Lower lobe of right lung (tissue), 2 donors: ENCODE data around the gene GRK4. TPM values are rescaled to one million over a fixed set of nuclear protein-coding genes. Genes with fewer than 3 reads are reported as not detected.

Experiments used
- ATAC-seq, 2 donors: fragments of 200-7000 bp; cut with Tn5 transposase; one replicate each; pipeline ENCODE4 v1.9.1; 2020 to 2022; ENCODE audit warnings: mild to moderate bottlenecking in 2 of 2, moderate library complexity in 2 of 2
- DNase-seq: peaks from one replicate; pipeline ENCODE4 v3.0.0-alpha.2; 2020
- H3K27ac ChIP-seq: fragments of 200-600 bp; one replicate; pipeline ENCODE4 v1.8.0; 2022
- H3K27me3 ChIP-seq: fragments of 200-600 bp; one replicate; pipeline ENCODE4 v1.8.0; 2022; ENCODE audit warnings: low read depth
- H3K36me3 ChIP-seq: fragments of 200-600 bp; one replicate; pipeline ENCODE4 v1.8.0; 2022; ENCODE audit warnings: mild to moderate bottlenecking
- H3K4me1 ChIP-seq: fragments of 200-600 bp; one replicate; pipeline ENCODE4 v1.8.0; 2022
- H3K4me3 ChIP-seq: fragments of 200-600 bp; one replicate; pipeline ENCODE4 v1.8.0; 2022; ENCODE audit warnings: mild to moderate bottlenecking
- H3K9me3 ChIP-seq: fragments of 200-600 bp; one replicate; pipeline ENCODE4 v1.8.0; 2022
- intact Hi-C: fragments of 100-400 bp; cut with DNase I; formaldehyde crosslinking; loops from one replicate; pipeline ENCODE4 v1.11.0; 2022
- total RNA-seq: library from RNA; stranded (reverse); fragmentation: NEBNext Ultra II Directional; extraction: Animal tissue kit (Norgen Biotek cat#: 25700); gene quantifications from one replicate; pipeline ENCODE4 v1.2.1, GENCODE V29; 2021
- TF ChIP-seq, protein P1 (sequence below): fragments of 200-600 bp; IDR thresholded peaks from one replicate; pipeline ENCODE4 v1.8.0; 2022; ENCODE audit warnings: antibody characterized with exemption, mild to moderate bottlenecking
- donor health status: DM: no; HTN: yes; CAD: no; lungs with severe emphysema.

The GRK4 gene
- total RNA-seq, 1 donor from 2014 or later: 7.1 TPM

DNA sequence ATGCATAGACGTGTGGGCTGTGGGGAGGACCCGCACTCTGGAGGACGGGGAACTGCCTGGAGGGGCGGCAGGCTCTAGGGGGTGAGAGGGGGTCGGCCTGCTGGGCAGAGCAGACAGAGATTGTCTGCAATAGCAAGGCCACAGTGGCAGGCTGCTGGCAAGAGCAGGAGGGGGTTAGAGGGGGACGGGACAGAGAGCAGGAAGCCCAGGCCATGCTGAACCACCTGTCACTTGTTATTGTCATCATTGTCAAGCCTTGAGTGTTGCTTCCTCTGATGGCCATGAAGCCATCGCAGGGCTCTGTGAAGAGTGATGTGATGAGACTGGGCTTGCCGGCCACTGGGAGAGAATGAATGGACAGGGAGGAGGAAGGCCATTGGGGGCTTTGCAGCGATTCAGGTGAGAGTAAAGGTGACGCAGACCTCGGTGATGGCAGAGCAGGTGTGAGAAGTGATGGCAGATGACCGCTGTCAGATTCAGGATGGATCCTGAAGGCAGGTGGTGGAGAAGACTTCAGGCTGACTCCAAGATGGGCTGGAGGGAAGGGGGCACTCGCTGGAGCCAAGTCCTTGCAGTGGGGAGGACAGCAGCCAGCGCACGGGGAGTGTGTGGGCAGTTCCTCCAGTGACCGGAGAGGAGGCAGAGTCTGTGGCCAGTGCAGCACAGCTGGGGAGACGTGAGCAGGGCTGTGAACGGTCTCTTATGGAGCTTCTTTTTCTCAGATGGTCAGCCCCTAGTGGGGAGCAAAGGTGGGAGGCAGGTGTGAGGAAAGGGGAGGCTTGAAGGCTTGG is 67.4 kb downstream of the GRK4 start:
- H3K4me3 ChIP-seq: no peak overlapping the region
- peak; percentile 21 to 28 for ATAC-seq
- intact Hi-C loops: no loop called here
- H3K9me3 ChIP-seq: no peaks in the 10 kb centered on the region
- H3K36me3 ChIP-seq: no peaks in the 10 kb centered on the region
- no peaks in the 10 kb centered on the region for H3K4me1 ChIP-seq
- H3K27ac ChIP-seq: no peak overlapping the region
- TF ChIP-seq, protein P1, sequence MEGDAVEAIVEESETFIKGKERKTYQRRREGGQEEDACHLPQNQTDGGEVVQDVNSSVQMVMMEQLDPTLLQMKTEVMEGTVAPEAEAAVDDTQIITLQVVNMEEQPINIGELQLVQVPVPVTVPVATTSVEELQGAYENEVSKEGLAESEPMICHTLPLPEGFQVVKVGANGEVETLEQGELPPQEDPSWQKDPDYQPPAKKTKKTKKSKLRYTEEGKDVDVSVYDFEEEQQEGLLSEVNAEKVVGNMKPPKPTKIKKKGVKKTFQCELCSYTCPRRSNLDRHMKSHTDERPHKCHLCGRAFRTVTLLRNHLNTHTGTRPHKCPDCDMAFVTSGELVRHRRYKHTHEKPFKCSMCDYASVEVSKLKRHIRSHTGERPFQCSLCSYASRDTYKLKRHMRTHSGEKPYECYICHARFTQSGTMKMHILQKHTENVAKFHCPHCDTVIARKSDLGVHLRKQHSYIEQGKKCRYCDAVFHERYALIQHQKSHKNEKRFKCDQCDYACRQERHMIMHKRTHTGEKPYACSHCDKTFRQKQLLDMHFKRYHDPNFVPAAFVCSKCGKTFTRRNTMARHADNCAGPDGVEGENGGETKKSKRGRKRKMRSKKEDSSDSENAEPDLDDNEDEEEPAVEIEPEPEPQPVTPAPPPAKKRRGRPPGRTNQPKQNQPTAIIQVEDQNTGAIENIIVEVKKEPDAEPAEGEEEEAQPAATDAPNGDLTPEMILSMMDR: no peak
- H3K27me3 ChIP-seq: no peaks in the 10 kb centered on the region
- DNase-seq: no peak

DNA sequence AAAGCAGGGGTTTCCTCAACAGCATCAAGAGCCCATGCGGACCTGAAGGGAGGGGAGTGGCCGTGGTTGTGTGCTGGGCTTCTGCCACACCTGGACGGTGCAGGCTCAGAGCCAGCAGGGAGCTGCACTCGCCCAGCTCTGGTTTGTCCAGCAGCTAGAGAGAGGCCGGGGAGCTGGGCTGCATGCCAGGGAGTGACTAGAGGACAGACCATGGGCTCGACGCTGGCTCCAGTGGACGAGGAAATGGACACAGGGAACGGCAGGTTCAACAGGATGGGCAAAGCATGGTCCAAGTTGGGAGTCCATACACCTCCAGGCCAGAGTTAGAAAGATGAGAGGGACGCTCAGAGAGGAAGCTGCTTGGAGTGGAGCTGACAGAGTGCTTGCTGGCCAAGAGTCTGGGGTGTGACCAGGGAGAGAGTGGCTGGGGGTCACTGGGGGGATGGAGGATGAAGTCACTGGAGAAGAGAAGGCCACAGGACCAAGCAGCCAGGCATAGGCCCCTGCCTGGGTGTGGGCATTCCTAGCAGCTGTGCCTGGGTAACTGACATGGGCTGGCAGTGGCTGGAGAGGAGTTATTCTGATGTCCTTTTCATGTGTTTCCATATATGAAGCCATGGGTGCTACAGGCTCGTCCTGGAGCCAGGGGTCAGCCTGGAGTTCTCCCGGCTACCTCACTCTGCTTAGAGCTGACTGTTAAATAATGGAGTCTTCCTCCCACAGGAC is 68.1 kb downstream of the GRK4 start:
- Histone ChIP-seq H3K27me3 (no peaks in the 10 kb centered on the region), H3K4me1 (no peaks in the 10 kb centered on the region), H3K9me3 (no peaks in the 10 kb centered on the region), H3K36me3 (no peaks in the 10 kb centered on the region), H3K4me3 (no peak overlapping the region), H3K27ac (no peak overlapping the region)
- TF ChIP-seq, protein P1: no peak
- ATAC-seq (peak; percentile 73 to 75), DNase-seq (peak; percentile 82)
- intact Hi-C loops: no loop called here

GRCh38 chr4:3034231-3034630 is 70.9 kb downstream of the GRK4 start:
- no peak for ATAC-seq
- Histone ChIP-seq H3K36me3 (no peaks in the 10 kb centered on the region), H3K4me3 (no peak overlapping the region), H3K27ac (no peak overlapping the region), H3K27me3 (no peaks in the 10 kb centered on the region), H3K9me3 (no peaks in the 10 kb centered on the region), H3K4me1 (peaks cover 11% of the 10 kb centered on the region)
- TF ChIP-seq, protein P1: no peak
- DNase-seq: no peak
- intact Hi-C loops: no loop called here

DNA sequence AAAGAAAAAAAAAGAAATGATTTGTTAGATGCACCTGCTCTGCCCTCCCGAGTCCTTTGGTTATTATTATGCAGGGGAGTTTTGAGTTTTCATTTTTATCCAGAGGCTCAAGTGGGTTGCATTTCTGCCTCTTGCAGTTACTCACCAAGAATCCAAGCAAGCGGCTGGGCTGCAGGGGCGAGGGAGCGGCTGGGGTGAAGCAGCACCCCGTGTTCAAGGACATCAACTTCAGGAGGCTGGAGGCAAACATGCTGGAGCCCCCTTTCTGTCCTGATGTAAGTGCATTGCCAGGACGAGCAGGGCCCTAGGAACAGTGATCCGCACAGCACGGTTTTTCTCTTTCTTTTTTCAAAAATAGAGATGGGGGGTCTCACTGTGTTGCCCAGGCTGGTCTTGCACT is 71.9 kb downstream of the GRK4 start:
- ATAC-seq (no peak), DNase-seq (no peak)
- no peaks in the 10 kb centered on the region for H3K36me3 ChIP-seq
- H3K9me3 ChIP-seq: no peaks in the 10 kb centered on the region
- H3K27ac ChIP-seq: no peak overlapping the region
- TF ChIP-seq, protein P1: no peak
- intact Hi-C loops: no loop called here
- no peak overlapping the region for H3K4me3 ChIP-seq
- H3K4me1 ChIP-seq: peaks cover 11% of the 10 kb centered on the region
- H3K27me3 ChIP-seq: no peaks in the 10 kb centered on the region

GRCh38 chr4:3035674-3036073 is 72.3 kb downstream of the GRK4 start:
- Histone ChIP-seq H3K27me3 (no peaks in the 10 kb centered on the region), H3K27ac (no peak overlapping the region), H3K9me3 (no peaks in the 10 kb centered on the region), H3K36me3 (no peaks in the 10 kb centered on the region), H3K4me3 (no peak overlapping the region), H3K4me1 (peaks cover 14% of the 10 kb centered on the region)
- ATAC-seq: no peak
- TF ChIP-seq, protein P1: no peak
- no peak for DNase-seq
- intact Hi-C loops: no loop called here
